ENCODE data around the gene EPHA3.

GRCh38 chr3:89300981-89301380 is 193.6 kb downstream of the EPHA3 start:
- TF ChIP-seq ZNF274 (IDR thresholded peaks at IDR 0.05; ENCODE audit: borderline replicate concordance, low read depth, low read length) = no peak
- TF ChIP-seq CHD1 (IDR thresholded peaks at IDR 0.05; ENCODE audit: low read length) = no peak
- no peak for TF ChIP-seq DDX20 (tag; IDR thresholded peaks at IDR 0.05; ENCODE audit: low read depth)
- TF ChIP-seq POU5F1 (IDR thresholded peaks at IDR 0.05; ENCODE audit: borderline replicate concordance, low read depth, low read length, partially characterized antibody) = no peak
- TF ChIP-seq, protein P1, sequence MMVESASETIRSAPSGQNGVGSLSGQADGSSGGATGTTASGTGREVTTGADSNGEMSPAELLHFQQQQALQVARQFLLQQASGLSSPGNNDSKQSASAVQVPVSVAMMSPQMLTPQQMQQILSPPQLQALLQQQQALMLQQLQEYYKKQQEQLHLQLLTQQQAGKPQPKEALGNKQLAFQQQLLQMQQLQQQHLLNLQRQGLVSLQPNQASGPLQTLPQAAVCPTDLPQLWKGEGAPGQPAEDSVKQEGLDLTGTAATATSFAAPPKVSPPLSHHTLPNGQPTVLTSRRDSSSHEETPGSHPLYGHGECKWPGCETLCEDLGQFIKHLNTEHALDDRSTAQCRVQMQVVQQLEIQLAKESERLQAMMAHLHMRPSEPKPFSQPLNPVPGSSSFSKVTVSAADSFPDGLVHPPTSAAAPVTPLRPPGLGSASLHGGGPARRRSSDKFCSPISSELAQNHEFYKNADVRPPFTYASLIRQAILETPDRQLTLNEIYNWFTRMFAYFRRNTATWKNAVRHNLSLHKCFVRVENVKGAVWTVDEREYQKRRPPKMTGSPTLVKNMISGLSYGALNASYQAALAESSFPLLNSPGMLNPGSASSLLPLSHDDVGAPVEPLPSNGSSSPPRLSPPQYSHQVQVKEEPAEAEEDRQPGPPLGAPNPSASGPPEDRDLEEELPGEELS (CRISPR knock-in tag; IDR thresholded peaks at IDR 0.05; ENCODE audit: borderline replicate concordance) = no peak

All from K562 (cell line).